ENCODE data around the gene CD27.

- TF ChIP-seq CTCF (conservative IDR thresholded peaks at IDR 0.05; ENCODE audit: low read depth, low read length) (no peak), EZH2 (IDR thresholded peaks at IDR 0.05; ENCODE audit: borderline replicate concordance, low read depth, low read length, poor library complexity, severe bottlenecking) (no peak)
These were observed 7.6 kb downstream of the CD27 start for GRCh38 chr12:6452245-6452943.
